Measurements from ENCODE around the gene KIAA1217.

- TF ChIP-seq POLR2A (IDR thresholded peaks at IDR 0.05; ENCODE audit: low read length) (no peak), GATA1 (IDR thresholded peaks at IDR 0.05; ENCODE audit: low read depth, low read length) (no peak)
Observed at GRCh38 chr10:24590697-24591457, 381.9 kb downstream of the KIAA1217 start.
